Fibroblast of the aortic adventitia (primary cell): ENCODE measurements around the gene TNNC2. TPM values are rescaled to one million over a fixed set of nuclear protein-coding genes. Genes with fewer than 3 reads are reported as not detected.
"Not testable (repeated sequence)": the region's sequence is repeated elsewhere in the genome, so short reads cannot be mapped to it uniquely, and the experiment has no call there.

Experiments
- DNase-seq: peaks from one replicate; pipeline ENCODE4 v3.0.0-alpha.2; 2010; ENCODE audit warnings: low read depth
- H3K4me3 ChIP-seq: 2 replicates; pipeline ENCODE4 v1.5.1; 2011; ENCODE audit warnings: low read depth, mild to moderate bottlenecking, control low read depth, low read length, moderate library complexity
- CTCF ChIP-seq: IDR thresholded peaks from 2 replicates; pipeline ENCODE4 v1.5.1; 2011; ENCODE audit warnings: mild to moderate bottlenecking, low read length, control low read depth, inconsistent platforms; ENCODE audit not compliant: insufficient read depth
- total RNA-seq: library from RNA; depleted of rRNA; stranded (reverse); fragments of >200 nt; gene quantifications from 2 replicates; pipeline ENCODE4 v1.2.3, GENCODE V29; 2012; ENCODE audit warnings: low replicate concordance

The TNNC2 gene
- total RNA-seq, 1 donor: 0.45 TPM

- no peak for DNase-seq
- H3K4me3 ChIP-seq: no peak overlapping the region
- no peak for TF ChIP-seq CTCF
Measured at GRCh38 chr20:45801851-45802250, 25.3 kb downstream of the TNNC2 start.

GRCh38 chr20:45798935-45799642 lies 28.0 kb downstream of the TNNC2 start:
- DNase-seq: peak; percentile 61
- no peak overlapping the region for H3K4me3 ChIP-seq
- peak; percentile 79 for TF ChIP-seq CTCF

- DNase-seq, H3K4me3 ChIP-seq: not testable (repeated sequence)
Measured at GRCh38 chr20:45797955-45798354, 29.2 kb downstream of the TNNC2 start.

- H3K4me3 ChIP-seq, DNase-seq: not testable (repeated sequence)
Measured at GRCh38 chr20:45797510-45797909, 29.6 kb downstream of the TNNC2 start.

GRCh38 chr20:45796337-45797065 lies 30.6 kb downstream of the TNNC2 start:
- no peak for DNase-seq
- no peak overlapping the region for H3K4me3 ChIP-seq
- no peak for TF ChIP-seq CTCF

GRCh38 chr20:45792317-45793118 lies 34.6 kb downstream of the TNNC2 start:
- H3K4me3 ChIP-seq: peak overlapping the region; percentile 92
- DNase-seq: no peak
- no peak for TF ChIP-seq CTCF

GRCh38 chr20:45788351-45788750 lies 38.8 kb downstream of the TNNC2 start:
- no peak for DNase-seq
- H3K4me3 ChIP-seq: no peak overlapping the region
- TF ChIP-seq CTCF: no peak
